GM19467 (cell line): ENCODE data around the gene CELF2.
"Not testable (repeated sequence)": the region's sequence is repeated elsewhere in the genome, so short reads cannot be mapped to it uniquely, and the experiment has no call there.

Experiments used
- ATAC-seq: cut with Tn5 transposase; IDR thresholded peaks from one replicate; pipeline ENCODE4 v1.9.1; 2021; ENCODE audit warnings: mild to moderate bottlenecking, moderate library complexity; ENCODE audit not compliant: unreplicated experiment

CELF2 gene

GRCh38 chr10:11336722-11337162 is 319.1 kb downstream of the CELF2 start:
- ATAC-seq: no peak

DNA sequence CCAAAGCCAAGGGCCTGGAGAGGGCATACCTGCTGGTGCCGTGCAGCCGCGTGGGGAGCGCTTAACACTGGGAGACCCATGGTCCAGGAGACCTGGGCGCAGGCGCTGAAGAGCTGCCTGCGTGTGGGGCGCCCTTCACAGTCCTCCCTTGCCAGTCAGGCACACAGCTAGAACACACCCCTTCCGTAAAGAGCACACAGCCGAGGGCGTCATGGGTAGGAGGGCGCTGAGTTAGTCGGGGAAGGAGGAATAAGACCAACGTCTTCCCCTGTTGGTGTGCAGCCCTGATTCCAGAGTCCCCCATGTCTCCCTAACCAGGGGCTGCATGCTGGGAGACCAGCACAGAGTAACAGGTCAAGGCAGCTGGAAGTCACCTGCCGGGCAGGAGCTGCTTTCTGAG is 319.8 kb downstream of the CELF2 start:
- ATAC-seq: no peak

- no peak for ATAC-seq
Measured at GRCh38 chr10:11338160-11338844, 320.6 kb downstream of the CELF2 start.

GRCh38 chr10:11339013-11339412 is 321.3 kb downstream of the CELF2 start:
- no peak for ATAC-seq

DNA sequence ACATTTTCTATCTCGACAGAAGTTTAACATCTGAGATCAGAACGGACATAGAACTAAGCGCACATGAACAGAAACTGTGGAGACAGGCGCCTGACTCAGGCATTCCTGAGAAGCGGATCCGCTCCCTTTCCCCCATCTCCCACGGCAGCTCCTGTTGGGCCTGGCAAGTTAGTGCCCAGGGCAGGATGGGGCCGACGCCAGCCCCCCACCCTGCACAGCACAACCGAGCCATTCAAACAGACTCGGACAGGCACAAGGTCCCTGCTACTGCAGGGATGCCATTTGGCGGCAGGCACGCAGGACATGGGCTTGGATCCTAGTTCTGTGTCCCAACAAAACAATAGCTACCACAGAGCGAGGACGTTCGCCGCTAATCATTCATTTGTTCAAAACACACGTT is 322.0 kb downstream of the CELF2 start:
- ATAC-seq: no peak

DNA sequence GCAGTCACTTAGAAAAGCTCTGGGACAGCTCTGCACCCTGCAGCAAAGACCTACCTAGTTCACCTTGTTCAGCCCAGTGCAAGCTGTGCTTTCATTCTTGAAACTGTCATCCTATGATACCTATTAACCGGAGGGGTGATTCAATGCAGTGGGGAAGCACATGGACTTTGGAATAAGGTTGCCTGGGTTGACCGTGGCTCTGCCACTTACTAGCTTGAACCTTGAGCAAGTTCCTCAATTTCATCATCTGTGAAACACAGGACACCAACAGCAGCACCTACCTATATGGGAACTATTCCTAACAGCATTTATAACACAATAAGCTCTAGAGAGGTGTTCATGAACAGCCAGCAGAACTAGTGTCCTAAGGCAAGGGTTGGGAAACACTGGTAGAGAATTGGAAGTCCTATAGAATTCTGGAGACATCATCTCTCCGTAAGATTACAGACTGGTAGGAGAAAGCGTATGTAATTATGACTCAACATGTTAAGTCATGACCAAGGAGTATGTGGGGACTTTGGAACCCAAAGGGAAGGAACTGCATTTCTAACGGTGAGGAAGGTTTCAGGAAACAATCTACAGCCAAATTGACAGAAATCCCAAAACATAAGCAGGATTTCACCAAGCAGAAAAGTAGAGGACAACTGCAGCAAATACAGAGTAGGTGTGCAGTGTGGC is 323.8 kb downstream of the CELF2 start:
- ATAC-seq: no peak

DNA sequence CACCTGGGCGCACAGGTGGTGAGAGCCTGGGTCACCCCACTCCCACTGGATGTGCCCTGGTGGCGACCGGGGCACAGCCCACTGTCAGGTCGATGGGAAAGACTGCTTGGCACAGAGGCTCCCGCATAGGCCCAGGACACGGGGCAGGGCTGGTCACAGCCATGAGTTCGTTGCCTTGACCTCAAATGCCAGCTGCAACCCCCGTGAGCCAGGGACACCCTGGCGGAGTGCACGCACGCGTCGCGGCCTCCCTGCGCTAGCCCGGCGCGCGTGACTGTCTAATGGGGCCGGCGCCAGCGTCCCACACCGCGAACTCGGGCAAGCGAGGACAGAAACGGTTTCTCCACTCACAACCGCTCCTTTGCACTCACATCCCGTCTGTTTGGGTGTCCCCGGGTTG is 326.4 kb downstream of the CELF2 start:
- no peak for ATAC-seq

GRCh38 chr10:11344550-11344949 is 326.9 kb downstream of the CELF2 start:
- ATAC-seq: no peak

GRCh38 chr10:11345224-11346054 is 327.8 kb downstream of the CELF2 start:
- no peak for ATAC-seq

DNA sequence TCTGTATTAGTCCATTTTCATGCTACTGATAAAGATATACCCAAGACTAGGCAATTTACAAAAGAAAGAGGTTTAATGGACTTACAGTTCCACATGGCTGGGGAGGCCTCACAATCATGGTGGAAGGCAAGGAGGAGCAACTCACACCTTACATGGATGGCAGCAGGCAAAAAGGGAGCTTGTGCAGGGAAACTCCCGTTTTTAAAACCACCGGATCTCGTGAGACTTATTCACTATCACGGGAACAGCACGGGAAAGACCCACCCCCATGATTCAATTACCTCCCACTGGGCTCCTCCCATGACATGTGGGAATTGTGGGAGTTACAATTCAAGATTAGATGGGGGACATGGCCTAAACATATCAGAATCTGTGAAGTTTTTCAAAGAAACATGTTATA is 329.9 kb downstream of the CELF2 start:
- not testable (repeated sequence) for ATAC-seq

GRCh38 chr10:11351801-11352200 is 334.1 kb downstream of the CELF2 start:
- ATAC-seq: no peak

DNA sequence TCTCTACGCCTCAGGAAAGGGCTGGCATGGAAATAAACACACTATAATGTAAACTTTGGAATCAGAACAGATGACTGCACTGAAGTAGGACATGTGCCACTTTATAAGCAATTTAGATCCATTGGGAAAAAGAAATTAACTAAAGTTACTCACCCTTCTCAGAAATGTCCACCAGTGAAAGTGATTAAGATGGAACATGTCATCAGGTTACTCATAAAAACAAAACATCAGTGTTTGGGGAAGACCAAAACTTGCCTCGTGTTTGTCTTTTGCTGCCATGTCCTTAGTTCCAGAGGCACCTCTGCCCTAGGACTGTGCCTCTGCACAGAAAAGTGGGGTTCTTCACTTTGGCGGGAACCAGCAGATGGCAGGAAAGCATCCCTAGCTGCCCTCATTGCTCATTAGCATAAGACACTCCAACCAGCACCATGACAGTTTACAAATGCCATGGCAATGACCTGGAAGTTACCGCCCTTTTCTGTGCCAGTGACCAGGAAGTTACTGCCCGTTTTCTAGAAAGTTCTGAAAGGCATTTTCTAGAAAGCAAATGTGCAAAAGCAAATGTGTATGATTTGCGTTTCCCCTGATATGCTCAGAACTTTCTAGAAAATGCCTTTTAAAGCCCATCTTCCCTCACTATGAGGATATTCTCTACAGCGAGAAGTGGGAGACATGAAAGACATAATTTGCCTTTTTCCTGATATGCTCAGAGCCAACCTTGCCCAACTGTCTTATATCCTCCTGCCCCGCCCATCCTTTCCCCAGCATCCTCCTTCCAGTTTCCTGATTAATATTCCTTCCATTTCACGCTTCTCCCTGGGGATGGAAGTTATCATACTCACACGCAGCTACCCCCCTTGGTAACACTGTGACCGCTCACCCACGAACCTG is 335.6 kb downstream of the CELF2 start:
- no peak for ATAC-seq

GRCh38 chr10:11354823-11355222 is 337.2 kb downstream of the CELF2 start:
- no peak for ATAC-seq

DNA sequence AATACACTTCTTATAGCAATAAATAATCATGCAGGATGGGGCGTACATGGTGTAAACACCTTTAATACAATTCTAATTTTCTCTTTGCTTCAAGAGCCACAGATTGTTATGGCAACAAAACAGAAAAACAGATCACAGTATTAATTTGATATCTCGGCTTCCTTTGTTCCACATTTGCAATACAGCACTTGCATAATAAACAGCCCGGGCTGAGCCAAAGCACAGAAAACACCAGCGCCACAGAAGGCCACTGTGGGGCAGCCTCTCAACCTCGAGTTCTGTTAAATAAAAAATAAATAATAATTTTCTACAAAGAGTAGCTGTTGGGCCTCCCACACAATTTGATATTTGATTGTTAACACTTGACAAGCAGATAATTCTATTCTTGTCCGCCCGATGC is 337.9 kb downstream of the CELF2 start:
- no peak for ATAC-seq

GRCh38 chr10:11357439-11357838 is 339.8 kb downstream of the CELF2 start:
- no peak for ATAC-seq

GRCh38 chr10:11358011-11358410 is 340.3 kb downstream of the CELF2 start:
- ATAC-seq: no peak

DNA sequence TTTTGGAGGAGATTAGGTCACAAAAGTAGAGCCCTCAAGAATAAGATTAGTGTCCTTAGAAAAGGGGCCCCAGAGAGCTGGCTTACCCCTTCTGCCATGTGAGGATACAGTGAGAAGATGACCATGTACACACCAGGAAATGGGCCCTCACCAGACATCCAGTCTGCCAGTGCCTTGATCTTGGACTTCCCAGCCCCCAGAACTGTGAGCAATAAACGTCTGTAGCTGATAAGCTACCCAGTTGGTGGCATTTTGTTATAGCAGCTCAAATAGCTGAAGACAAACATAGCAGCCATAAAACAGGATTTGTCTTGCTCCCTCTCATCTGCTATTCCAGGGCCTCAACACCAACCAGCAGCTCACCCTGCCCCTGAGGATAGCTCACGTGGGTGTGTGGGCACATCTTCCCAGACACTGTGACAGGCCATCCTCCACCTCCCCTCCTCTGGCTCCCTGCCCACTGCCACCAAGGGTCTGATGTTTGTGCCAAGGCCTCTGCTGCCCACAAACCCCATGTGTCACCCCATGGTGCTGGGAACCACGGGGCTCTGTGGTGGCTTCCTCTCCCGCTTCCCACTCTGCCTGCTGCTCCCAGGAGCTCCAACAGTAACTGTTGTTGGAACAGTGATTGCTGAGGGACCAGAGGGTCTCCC is 341.4 kb downstream of the CELF2 start:
- no peak for ATAC-seq

GRCh38 chr10:11359869-11360268 is 342.2 kb downstream of the CELF2 start:
- no peak for ATAC-seq

DNA sequence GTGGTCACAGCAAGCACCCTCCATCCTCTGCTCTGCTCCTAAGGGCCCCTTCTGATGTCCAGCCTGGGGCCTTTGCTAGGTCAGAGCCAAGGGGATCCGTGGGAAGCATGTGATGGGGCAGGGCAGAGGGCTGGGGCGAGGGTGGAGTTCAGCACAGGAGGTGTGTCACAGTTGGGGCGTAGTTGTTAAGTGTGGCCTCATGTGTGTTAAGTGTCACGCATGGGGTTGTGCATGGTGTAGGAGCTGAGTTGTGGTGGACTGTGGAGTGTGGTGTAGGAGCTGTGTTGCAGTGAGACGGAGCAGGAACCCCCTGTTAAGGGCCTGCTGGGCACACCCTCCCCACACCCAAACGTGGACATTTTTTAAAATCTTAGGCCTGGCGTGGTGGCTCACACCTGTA is 345.8 kb downstream of the CELF2 start:
- no peak for ATAC-seq

DNA sequence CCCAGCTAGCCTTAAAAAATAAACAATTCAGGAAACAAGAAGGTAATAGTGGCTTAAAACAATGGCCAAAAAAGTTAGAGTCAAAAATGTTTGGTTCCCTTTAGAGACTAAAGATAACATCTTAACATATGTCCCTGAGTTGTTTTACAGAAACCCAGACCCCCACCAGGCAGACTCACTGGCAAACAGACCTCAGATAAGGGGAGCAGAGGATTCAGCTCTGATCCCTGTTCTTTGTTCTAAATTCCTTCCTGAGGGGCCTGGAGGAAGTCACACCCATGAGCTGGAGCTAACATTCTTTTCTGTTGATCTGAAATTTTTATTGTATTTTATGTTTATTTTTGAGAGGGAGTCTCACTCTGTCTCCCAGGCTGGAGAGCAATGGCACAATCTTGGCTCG is 346.6 kb downstream of the CELF2 start:
- no peak for ATAC-seq
